ENCODE measurements around the gene AIFM2.

AIFM2 gene

DNA sequence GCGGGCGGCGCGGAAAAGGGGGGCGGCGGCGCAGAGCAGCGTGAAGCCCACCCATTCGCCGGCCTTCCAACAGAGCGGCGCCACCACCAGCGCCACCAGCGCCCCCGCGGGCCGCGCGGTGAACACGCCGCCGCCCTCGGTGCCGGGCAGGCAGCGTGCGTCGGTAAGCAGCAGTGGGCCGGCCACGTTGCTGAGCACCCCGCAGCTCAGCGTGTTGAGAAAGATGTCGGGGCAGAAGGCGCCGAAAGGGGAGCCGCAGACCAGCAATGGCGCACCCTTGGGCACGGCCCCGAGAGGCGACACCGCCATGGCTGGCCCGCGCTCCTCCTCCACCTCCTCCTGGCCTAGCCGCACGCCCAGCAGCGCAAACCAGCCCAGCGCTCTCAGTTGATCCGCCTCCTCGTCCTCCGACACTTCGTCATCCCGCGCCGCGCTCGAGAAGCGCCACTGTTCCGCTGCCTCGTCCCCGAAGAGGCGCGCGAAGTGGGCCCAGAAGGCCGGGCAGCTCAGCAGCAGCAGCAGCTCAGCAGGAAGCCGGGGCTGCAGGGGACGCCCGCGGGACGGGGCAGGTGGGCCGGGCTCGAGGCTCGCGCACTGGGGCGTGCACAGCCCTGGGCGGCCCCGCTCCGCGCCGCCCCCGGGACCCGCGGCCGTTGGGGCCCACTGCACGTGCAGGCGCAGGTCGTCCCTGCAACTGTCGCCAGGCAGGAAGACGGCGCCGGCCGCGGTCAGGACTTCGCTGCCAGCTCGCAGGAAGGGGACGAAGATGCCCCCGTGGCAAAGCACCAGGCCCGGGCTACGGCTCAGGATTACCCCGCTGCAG, 13.3 kb upstream of the AIFM2 start:
- peak overlapping the region; percentile 94 for H3K4me2 ChIP-seq
- H3K9ac ChIP-seq = peak overlapping the region; percentile 97
- no peaks in the 10 kb centered on the region for H3K79me2 ChIP-seq (ENCODE audit: insufficient read depth, low read depth)
- TF ChIP-seq, protein P1, sequence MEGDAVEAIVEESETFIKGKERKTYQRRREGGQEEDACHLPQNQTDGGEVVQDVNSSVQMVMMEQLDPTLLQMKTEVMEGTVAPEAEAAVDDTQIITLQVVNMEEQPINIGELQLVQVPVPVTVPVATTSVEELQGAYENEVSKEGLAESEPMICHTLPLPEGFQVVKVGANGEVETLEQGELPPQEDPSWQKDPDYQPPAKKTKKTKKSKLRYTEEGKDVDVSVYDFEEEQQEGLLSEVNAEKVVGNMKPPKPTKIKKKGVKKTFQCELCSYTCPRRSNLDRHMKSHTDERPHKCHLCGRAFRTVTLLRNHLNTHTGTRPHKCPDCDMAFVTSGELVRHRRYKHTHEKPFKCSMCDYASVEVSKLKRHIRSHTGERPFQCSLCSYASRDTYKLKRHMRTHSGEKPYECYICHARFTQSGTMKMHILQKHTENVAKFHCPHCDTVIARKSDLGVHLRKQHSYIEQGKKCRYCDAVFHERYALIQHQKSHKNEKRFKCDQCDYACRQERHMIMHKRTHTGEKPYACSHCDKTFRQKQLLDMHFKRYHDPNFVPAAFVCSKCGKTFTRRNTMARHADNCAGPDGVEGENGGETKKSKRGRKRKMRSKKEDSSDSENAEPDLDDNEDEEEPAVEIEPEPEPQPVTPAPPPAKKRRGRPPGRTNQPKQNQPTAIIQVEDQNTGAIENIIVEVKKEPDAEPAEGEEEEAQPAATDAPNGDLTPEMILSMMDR (conservative IDR thresholded peaks at IDR 0.05; ENCODE audit: low read depth, low read length) = peak; percentile 6; the same call in 1 of the 2 replicates
- peak overlapping the region; percentile 91 for H2AFZ ChIP-seq (ENCODE audit: low read depth)
- no peaks in the 10 kb centered on the region for H3K27me3 ChIP-seq (ENCODE audit: insufficient read depth, low read depth)
- H3K36me3 ChIP-seq (ENCODE audit: insufficient read depth) = 0 out of 2 replicates have a peak, but pooled peaks cover 4% of the 10 kb centered on the region
- peak overlapping the region; percentile 90 for H3K27ac ChIP-seq
- H3K4me1 ChIP-seq (ENCODE audit: low read depth, poor library complexity, severe bottlenecking) = peaks cover 16% of the 10 kb centered on the region
- H3K4me3 ChIP-seq (IDR thresholded peaks at IDR 0.05; ENCODE audit: insufficient read depth, low read depth, low read length) = no peak overlapping the region
- H4K20me1 ChIP-seq (ENCODE audit: insufficient read depth) = no peaks in the 10 kb centered on the region

DNA sequence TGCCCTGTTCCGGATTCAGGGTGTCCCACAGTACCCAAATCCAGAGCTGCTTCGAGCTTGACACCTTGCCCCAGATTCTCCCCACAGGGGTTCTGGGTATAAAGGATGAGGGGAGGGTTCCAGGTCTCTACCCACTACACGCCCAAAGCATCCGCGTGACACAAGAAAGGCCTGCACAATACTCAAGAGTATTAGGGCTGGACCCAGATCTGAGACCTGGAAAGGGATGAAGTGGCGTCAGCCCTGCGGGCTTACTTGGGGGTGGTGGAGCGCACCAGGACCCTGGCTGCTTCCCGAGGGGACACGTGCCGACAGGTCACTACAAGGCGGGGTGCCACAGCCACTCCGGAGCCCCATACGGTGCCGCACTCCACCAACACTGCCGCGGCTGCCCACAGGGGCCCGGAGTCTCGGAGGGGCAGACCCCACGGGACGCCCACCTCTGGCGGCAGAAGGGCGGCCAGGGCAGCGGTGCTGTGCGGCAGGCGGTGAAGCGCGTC, 12.6 kb upstream of the AIFM2 start:
- Histone ChIP-seq H3K27me3 (ENCODE audit: insufficient read depth, low read depth) (no peaks in the 10 kb centered on the region), H2AFZ (ENCODE audit: low read depth) (peak overlapping the region; percentile 91), H4K20me1 (ENCODE audit: insufficient read depth) (no peaks in the 10 kb centered on the region), H3K79me2 (ENCODE audit: insufficient read depth, low read depth) (no peaks in the 10 kb centered on the region), H3K27ac (peak overlapping the region; percentile 90), H3K36me3 (ENCODE audit: insufficient read depth) (0 out of 2 replicates have a peak, but pooled peaks cover 4% of the 10 kb centered on the region), H3K9ac (peak overlapping the region; percentile 97), H3K4me1 (ENCODE audit: low read depth, poor library complexity, severe bottlenecking) (peaks cover 16% of the 10 kb centered on the region), H3K4me3 (IDR thresholded peaks at IDR 0.05; ENCODE audit: insufficient read depth, low read depth, low read length) (no peak overlapping the region), H3K4me2 (peak overlapping the region; percentile 94)
- TF ChIP-seq, protein P1 (conservative IDR thresholded peaks at IDR 0.05; ENCODE audit: low read depth, low read length) = peak; percentile 42; the same call in 1 of the 2 replicates

DNA sequence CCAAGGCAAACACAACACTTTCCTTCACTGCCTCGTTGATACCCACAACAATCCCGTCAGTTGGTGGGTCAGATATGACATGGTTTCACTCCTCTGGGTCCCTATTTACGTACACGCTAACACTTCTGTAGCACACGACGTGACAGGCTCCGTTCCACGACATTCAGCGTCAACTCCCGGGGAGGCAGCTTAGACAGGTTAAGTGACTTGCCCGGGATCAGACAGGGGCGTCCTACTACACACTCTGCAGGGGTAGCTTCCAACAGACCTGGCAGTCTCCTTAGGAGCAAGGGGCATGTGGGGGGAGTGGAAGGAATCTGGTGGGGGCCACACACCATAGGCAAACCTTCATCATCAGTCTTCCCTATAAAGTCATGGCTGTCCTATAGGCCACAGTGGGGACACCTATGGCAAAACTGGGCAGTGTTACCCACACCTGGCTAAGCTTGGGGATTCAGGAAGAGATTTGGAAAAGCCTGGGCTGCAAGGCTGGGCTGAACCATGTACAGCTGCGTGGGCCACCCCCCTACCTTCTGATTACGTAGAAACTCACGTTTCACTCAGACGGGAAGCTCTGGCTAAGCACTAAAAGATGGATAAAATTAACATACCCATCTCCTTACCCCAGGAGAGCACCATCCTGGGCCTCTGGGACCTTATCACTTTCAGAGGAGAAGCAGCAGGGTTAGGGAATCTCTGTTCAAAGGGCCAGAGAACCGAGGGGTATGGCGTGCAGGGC, 11.9 kb upstream of the AIFM2 start:
- Histone ChIP-seq H3K4me1 (ENCODE audit: low read depth, poor library complexity, severe bottlenecking) (peaks cover 16% of the 10 kb centered on the region), H3K4me2 (peak overlapping the region; percentile 94), H3K79me2 (ENCODE audit: insufficient read depth, low read depth) (no peaks in the 10 kb centered on the region), H3K36me3 (ENCODE audit: insufficient read depth) (no peaks in the 10 kb centered on the region), H3K27me3 (ENCODE audit: insufficient read depth, low read depth) (no peaks in the 10 kb centered on the region), H3K4me3 (IDR thresholded peaks at IDR 0.05; ENCODE audit: insufficient read depth, low read depth, low read length) (no peak overlapping the region), H4K20me1 (ENCODE audit: insufficient read depth) (no peaks in the 10 kb centered on the region), H3K27ac (no peak overlapping the region), H3K9ac (peak overlapping the region; percentile 97; the same call in 1 of the 2 replicates), H2AFZ (ENCODE audit: low read depth) (peak overlapping the region; percentile 91; the same call in 1 of the 2 replicates)
- TF ChIP-seq, protein P1 (conservative IDR thresholded peaks at IDR 0.05; ENCODE audit: low read depth, low read length) = no peak

DNA sequence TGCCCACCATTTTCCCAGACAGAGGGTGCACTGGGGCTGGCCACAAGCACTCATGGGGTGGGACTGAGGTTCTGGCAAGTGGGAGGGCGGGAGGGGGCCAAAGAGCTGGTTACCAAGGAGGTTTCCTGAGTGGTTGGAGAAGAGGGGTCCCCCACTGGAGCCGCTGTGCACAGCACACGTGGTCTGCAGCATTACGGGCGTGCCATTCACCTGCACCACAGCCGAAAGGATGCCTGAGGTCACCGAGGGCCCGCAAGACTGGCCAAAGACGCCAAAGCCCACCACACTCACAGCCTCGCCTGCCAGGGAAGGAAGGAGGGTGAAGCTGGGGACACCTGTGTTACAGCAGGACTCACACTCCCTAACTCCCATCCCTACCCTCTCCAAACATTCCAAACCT, 9.9 kb upstream of the AIFM2 start:
- H3K4me2 ChIP-seq = no peak overlapping the region
- H4K20me1 ChIP-seq (ENCODE audit: insufficient read depth) = no peaks in the 10 kb centered on the region
- H3K9ac ChIP-seq = no peak overlapping the region
- H3K4me3 ChIP-seq (IDR thresholded peaks at IDR 0.05; ENCODE audit: insufficient read depth, low read depth, low read length) = no peak overlapping the region
- peaks cover 15% of the 10 kb centered on the region for H3K4me1 ChIP-seq (ENCODE audit: low read depth, poor library complexity, severe bottlenecking)
- no peaks in the 10 kb centered on the region for H3K36me3 ChIP-seq (ENCODE audit: insufficient read depth)
- no peaks in the 10 kb centered on the region for H3K27me3 ChIP-seq (ENCODE audit: insufficient read depth, low read depth)
- H3K27ac ChIP-seq = no peak overlapping the region
- no peak overlapping the region for H2AFZ ChIP-seq (ENCODE audit: low read depth)
- TF ChIP-seq, protein P1 (conservative IDR thresholded peaks at IDR 0.05; ENCODE audit: low read depth, low read length) = no peak
- no peaks in the 10 kb centered on the region for H3K79me2 ChIP-seq (ENCODE audit: insufficient read depth, low read depth)
